GM19324 (cell line): ENCODE data around the gene ADGRG4.

ENCODE experiments used
- ATAC-seq: cut with Tn5 transposase; IDR thresholded peaks from one replicate; pipeline ENCODE4 v1.9.1; 2021; ENCODE audit warnings: mild to moderate bottlenecking, moderate library complexity; ENCODE audit not compliant: unreplicated experiment, low FRiP score

The ADGRG4 gene

GRCh38 chrX:136453114-136453513, 152.4 kb downstream of the ADGRG4 start:
- ATAC-seq: no peak

- ATAC-seq: no peak
These were observed 153.0 kb downstream of the ADGRG4 start for GRCh38 chrX:136453771-136454170.

DNA sequence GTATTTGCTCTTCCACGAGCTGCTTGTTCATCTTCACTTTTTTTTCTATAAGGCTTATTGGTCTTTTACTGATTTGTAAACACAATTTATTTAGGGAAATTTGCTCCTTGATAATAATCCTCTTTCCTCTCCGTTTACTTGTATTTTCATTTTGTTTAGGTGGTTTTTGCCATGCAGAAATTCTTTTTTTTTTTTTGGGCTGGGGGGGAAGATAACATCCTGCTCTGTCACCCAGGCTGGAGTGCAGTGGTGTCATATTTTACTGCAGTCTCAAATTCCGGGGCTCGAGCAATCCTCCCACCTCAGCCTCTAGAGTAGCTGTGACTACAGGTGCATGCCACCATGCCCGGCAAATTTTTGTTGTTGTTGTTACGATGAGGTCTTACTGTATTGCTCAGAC, 155.4 kb downstream of the ADGRG4 start:
- no peak for ATAC-seq

DNA sequence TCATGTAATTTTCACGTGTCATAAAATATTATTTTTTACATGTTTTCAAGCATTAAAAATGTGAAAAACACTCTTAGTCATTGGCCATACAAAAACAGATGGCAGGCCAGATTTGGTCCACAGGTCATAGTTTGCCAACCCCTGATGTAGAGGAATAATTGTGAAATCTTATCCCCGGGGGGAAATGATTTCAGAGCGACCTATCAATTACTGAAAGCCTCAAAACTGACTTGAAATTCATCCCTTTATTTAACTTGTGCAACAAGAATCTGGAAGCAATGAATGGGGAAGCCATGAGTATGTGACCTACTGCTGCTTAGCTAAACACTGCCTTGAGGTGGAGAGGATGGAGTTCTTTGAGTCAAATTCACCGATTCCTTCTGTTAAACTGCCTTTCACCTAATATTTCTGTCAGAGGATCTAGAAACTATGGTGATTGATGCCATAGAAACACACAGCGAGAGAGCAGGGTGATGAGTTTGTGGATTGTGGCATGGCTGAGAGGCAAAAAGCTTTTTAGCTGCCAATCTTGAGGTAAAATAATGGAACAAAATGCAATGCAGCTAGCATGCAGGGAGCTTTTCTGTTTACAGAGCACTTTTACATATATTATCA, 156.6 kb downstream of the ADGRG4 start:
- ATAC-seq: no peak

GRCh38 chrX:136464589-136464988, 163.8 kb downstream of the ADGRG4 start:
- ATAC-seq: no peak
